HG02571 (cell line): Measurements from ENCODE around the gene NFIB.

Experiments used
- ATAC-seq: cut with Tn5 transposase; IDR thresholded peaks from one replicate; pipeline ENCODE4 v1.9.1; 2021; ENCODE audit warnings: mild to moderate bottlenecking, moderate library complexity; ENCODE audit not compliant: unreplicated experiment

NFIB gene

GRCh38 chr9:14249527-14249926, 64.4 kb downstream of the NFIB start:
- ATAC-seq = no peak

DNA sequence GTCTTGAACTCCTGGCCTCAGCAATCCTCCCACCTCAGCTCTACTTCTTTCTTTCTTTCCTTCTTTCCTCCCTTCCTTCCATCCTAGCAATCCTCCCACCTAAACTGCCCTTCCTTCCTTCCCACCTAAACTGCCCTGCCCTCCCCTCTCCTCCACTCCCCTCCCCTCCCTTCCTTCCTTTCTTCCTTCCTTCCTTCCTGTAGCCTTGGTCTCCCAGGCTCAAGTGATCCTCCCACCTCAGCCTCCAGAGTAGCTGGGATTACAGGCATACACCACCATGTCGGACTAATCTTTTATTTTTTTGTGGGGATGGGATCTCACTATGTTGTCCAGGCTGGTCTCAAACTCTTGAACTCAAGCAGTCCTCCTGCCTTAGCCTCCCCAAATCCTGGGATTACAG, 65.8 kb downstream of the NFIB start:
- ATAC-seq = no peak

DNA sequence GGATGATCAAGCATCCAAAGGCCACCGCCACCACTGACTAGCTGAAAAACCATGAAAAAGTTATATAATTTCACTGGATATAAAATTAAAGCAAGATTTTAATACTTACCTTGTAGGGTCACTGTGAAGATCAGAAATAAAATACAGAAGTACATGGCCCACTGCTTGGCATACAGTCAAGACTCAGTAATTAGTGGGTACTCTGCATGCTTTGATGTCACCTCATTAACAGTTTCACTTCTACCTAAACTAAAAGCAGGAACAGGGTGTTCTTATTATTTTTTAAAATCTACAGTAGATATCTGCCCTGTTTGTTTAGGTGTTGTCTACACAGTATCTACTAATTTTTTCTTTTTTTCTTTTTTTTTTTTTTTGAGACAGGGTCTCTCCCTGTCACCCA, 66.4 kb downstream of the NFIB start:
- no peak for ATAC-seq

DNA sequence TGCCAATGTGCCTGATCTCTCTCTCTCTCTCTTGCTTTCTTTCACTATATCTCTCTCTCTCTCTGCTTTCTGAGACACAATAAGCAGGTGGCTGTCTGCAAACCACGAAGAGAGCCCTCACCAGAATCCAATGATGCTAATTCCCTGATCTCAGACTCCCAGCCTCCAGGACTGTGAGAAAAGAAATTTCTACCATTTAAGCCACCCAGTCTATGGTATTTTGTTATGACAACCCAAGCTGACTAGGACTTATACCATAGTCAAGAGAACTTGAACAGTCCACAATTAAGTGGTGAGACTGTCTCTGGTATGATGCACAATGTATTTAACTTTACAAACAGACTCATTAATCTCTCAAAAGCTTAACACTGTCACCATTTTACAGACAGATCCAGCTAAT, 67.0 kb downstream of the NFIB start:
- ATAC-seq = no peak

- ATAC-seq = no peak
Observed at GRCh38 chr9:14245901-14246525, 67.9 kb downstream of the NFIB start.

DNA sequence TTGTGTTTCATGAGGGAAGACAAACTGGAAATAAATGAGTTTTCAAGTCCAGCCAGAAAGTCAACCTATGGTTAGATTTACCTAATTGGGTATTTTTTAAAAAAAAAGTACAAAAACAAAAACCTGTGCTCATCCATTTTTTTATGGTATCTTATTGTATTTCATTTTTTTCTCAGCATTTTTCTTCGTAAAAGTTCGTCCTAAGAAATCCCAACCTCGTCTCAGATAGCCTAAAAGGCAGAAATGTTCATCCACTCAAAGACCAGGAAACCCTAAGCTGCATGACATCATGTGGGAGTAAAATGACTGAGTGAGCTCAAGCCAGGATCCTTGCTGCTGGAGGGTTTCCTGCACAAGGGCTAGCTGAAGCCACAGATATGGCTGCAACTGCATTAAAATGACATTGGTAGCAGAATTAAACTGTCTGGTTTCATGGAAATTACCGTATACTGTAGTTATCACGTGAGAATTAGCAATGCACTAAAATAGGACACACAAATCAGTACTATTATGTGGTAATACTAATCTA, 70.4 kb downstream of the NFIB start:
- no peak for ATAC-seq

GRCh38 chr9:14242150-14242805, 71.7 kb downstream of the NFIB start:
- no peak for ATAC-seq

DNA sequence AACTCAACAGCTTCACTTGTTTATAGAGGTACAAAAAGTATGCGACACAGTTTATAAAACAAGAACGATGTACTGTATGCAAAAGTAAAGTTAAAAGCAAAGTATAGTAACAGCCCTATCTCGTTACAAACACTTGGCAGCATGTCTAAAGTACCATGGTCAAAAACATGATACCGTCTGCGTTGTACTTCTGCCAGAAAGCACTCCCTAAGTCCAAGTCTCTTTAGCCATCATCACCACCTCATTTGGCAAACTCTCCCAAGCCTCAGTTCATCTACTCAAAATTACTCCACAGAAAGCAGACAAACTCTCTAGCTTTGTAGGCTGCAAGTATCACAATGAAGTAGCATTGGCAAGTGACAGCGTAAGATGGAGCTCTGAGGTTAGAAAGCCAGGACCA, 73.4 kb downstream of the NFIB start:
- ATAC-seq = no peak

GRCh38 chr9:14238518-14238917, 75.4 kb downstream of the NFIB start:
- no peak for ATAC-seq

GRCh38 chr9:14238079-14238478, 75.9 kb downstream of the NFIB start:
- ATAC-seq = no peak

- no peak for ATAC-seq
Observed at GRCh38 chr9:14236591-14236990, 77.3 kb downstream of the NFIB start.

DNA sequence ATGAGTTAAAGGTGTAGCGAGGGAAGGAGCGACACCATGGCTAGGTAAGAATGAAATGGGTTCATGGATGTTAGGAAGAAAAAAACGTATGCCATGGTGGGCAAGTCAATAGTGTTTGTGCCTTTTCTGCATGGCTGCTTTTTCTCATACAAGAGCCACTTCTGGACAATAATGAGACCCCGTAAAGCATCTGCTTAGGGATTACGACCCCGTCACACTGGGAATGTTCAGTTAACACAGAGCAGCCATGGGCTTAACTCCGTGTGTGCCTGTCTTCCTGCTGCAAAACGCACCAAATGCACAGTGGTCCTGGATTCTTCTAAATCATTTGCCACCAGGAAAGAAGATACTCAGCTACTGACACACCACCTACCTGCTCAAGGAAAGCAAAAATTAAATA, 81.8 kb downstream of the NFIB start:
- no peak for ATAC-seq

DNA sequence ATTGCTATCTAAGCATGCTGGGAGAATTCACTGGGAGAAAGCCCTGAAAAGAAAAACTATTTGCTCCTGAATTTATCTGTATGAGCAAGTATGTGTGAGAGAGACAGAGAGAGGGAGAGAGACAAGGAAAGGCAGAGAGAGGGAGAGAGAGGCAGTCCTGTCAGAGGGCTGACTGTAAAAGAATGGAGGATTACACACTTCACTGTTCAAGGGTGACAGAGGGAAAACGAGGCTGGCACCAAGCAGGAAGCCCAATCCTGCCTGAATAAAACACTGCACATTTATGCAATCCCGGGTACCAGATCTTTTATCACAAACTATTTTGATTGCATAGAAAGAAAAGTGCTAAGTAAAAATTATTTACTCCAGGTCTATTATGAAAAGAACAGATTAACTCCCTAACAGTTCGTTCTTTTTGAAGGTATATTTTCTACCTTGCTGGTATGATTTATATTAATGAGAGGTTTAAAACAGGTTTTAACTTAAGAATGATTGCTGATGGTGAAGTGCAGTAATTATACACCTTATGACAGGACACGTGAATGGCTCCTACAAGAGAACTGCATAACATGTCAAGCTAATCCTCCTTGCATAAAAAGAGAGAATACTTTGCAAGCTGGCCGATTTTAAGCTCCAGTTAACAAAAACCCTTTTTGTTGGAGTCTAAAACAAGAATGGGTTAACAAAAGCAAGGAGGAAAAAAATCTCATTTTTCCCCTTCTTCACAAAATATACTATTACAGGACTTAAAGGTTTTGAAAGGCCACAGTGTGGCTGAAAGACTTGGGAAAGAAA, 82.5 kb downstream of the NFIB start:
- ATAC-seq = no peak

DNA sequence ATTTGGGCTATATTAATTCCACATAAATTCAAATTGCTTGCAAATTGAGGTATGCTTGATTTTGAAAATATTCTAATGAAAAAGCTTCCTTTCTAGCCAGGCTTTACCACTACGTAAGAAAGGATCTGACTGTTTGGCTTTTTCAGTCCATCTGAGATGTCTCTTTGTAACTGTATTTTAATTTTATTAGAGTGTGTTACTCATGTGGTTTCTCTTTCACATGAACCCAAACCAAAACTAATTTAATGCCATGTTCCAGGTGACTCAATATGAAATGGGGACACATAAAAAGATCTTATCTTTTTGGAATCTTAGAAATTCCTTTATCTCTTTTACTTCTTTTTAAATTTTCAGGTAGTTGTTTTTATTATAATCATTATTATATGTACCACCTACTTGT, 85.3 kb downstream of the NFIB start:
- no peak for ATAC-seq

GRCh38 chr9:14226855-14227532, 86.9 kb downstream of the NFIB start:
- ATAC-seq = no peak

DNA sequence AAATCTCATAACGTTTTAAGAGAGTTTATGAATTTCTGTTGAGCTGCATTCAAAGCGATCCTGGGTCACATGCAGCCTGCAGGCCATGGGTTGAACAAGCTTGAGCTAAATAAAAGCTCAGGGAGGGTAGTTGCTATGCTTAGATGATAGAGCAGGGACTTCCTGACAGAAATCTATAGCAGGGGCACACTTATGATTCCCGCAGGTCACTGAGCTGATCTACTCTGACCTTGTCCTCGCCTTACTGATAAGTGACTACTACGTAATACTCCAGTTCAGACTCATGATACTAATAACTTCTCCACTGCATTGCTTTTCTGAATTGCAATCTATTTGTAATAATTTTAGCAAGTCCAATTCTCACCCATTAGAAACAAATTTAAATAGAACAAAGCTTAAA, 90.9 kb downstream of the NFIB start:
- no peak for ATAC-seq

GRCh38 chr9:14222149-14222835, 91.6 kb downstream of the NFIB start:
- ATAC-seq = no peak

DNA sequence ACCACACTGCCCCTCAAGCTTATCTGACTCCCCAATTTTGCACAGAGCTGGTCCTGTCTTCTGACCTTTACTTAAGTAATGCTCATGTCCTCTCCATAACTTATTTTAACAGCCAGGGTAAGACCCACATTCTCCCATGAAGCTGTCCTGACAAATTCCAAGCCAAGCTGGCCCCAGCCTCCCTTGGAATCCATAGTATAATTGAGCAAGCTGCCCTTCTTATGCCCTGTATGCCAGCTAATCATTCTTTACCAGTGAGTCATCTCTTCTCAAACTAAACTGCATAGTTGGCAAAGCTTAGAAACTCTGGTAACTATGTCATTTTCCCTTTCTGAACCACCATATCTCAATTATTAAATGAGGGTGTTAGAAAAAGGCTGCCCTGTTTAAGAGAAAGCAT, 92.4 kb downstream of the NFIB start:
- ATAC-seq = no peak

- ATAC-seq = no peak
Observed at GRCh38 chr9:14221119-14221518, 92.8 kb downstream of the NFIB start.

- no peak for ATAC-seq
Observed at GRCh38 chr9:14220256-14220655, 93.7 kb downstream of the NFIB start.

DNA sequence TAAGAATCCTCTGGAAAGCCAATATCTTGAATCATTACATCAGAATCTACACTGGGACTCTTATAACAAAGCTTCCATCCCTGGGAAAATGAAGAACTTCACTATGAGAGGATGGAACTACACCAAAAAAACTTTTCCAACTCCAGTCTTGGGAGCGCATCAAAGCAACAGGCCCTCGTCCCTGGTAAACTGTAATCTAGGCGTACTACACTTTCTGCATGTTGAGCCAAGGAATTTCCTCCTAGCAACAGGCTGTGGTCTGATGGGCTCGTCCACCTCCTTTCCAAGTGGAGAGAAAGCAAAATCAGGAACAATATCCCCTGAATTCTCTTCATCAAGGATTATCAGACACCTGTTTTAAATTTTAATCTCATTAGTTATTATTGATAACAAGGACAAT, 94.1 kb downstream of the NFIB start:
- ATAC-seq = no peak
